Large intestine (tissue), 3 donors: Measurements from ENCODE around the gene SLC49A3. TPM values are rescaled to one million over a fixed set of nuclear protein-coding genes. Genes with fewer than 3 reads are reported as not detected.

Experiments used
- DNase-seq, 2 donors: peaks; one replicate each; pipeline versions ENCODE4 v3.0.0 to v3.0.0-alpha.2; 2013
- H3K27ac ChIP-seq: one replicate; pipeline ENCODE4 v1.5.1; 2013; ENCODE audit warnings: low read length
- H3K27me3 ChIP-seq: 2 replicates; pipeline ENCODE4 v1.6.1; 2013; ENCODE audit warnings: low read length; ENCODE audit not compliant: control insufficient read depth, insufficient read depth
- H3K36me3 ChIP-seq: 2 replicates; pipeline ENCODE4 v1.6.1; 2013; ENCODE audit warnings: low read length; ENCODE audit not compliant: control insufficient read depth, insufficient read depth
- H3K4me1 ChIP-seq: one replicate; pipeline ENCODE4 v1.6.1; 2013; ENCODE audit warnings: low read length; ENCODE audit not compliant: control insufficient read depth, insufficient read depth
- H3K4me3 ChIP-seq: one replicate; pipeline ENCODE4 v1.5.1; 2013; ENCODE audit warnings: low read length
- H3K9me3 ChIP-seq: one replicate; pipeline ENCODE4 v1.6.1; 2013; ENCODE audit warnings: mild to moderate bottlenecking, low read depth, low read length, moderate library complexity; ENCODE audit not compliant: control insufficient read depth
- WGBS: methylation state at CpG from one replicate; pipeline ENCODE4 v1.1.5; 2013; ENCODE audit warnings: low lambda C conversion rate; ENCODE audit not compliant: insufficient coverage; 5-methylcytosine and 5-hydroxymethylcytosine counted together
- polyA plus RNA-seq: library from polyadenylated mRNA; unstranded; fragments of 120-200 nt; gene quantifications from one replicate; pipeline ENCODE4 v1.2.1, GENCODE V29; 2013

The SLC49A3 gene
- polyA plus RNA-seq, 1 donor, result 4.6 TPM

DNA sequence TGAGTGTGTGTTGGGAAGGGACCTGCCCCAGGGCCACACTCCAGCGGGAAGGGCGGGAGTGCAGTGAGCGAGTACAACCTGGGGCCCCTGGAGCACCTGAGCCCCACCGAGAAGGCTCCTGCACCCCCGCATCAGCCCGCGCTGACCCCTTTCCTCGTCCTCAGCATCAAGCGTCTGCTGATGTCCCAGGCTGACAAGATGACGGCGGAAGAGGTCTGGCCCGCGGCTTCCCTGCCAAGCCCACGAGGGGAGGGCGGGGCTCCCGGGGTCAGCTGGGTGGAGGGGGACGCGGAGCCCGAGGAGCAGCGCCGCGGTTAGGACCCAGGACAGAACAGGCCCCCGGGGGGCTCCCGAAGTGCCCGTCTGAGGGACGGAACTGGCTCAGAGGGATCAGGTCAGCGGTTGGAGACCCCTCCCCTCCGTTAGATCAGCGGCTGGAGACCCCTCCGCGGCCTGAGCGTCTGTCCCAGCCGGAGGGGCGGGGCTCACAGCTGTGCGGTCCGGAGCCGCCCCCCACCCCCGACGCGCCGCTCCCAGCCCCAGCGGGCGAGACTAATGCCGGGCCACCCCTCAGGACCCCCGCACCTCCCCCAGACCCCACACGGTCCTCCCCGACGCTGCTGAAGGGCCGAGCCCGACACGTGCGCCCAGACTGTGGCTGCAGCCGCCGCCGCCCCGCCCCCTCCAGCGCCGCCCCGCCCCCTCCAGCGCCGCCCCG is 7.9 kb downstream of the SLC49A3 start:
- no CpG with 5 or more reads among the region's 62 CpGs for WGBS
- peaks cover 47% of the 10 kb centered on the region for H3K4me1 ChIP-seq
- DNase-seq, result no peak

DNA sequence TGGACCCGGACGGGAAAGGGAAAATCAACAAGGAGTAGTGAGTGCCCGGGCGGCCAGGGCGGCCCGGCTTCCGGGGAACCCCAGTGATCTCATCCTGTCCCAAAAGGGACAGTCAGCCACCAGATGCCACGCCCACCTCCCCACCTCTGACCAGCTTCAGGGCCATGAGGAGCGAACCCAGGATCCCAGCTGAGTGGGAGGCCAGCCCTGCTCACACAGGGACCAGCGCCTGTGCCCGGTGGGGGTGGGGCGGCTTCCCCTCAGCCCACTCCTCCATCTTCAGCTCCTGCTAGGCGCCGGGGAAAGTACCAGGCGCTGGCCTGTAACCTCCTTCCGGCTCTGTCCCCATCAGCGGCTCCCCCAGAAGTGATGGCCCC is 8.4 kb downstream of the SLC49A3 start:
- Histone ChIP-seq H3K9me3 (peaks cover 4% of the 10 kb centered on the region), H3K4me3 (peak overlapping the region; percentile 28), H3K4me1 (peaks cover 48% of the 10 kb centered on the region), H3K36me3 (no peaks in the 10 kb centered on the region), H3K27me3 (no peaks in the 10 kb centered on the region), H3K27ac (no peak overlapping the region)
- no peak for DNase-seq
- WGBS, result no CpG with 5 or more reads among the region's 17 CpGs

More for the DNA sequence above, 7.9 kb downstream of the SLC49A3 start:
- H3K36me3 ChIP-seq, result no peaks in the 10 kb centered on the region
- no peaks in the 10 kb centered on the region for H3K27me3 ChIP-seq
- H3K4me3 ChIP-seq, result peak overlapping the region; percentile 28
- H3K9me3 ChIP-seq, result peaks cover 4% of the 10 kb centered on the region
- H3K27ac ChIP-seq, result no peak overlapping the region

DNA sequence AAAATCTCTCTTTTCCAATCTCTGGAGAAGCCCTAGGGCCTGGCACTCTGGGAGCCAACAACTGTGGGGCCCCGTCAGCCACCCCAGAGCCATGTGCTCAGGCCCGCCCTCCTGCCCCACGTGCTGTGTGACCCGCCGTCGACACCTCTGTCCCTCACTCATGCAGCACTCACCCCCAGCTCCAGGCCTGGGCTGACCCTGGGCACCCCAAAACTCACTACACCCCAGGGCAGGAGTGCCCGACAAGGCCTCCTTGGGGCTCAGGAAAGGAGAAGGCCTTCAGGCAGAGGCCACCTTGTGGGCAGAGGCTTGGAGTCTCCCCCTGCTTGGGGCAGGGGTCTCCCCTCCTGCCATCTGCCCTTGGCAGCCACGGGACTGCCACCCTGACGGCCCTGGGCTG is 8.9 kb downstream of the SLC49A3 start:
- H3K27ac ChIP-seq, result no peak overlapping the region
- no peaks in the 10 kb centered on the region for H3K27me3 ChIP-seq
- no CpG with 5 or more reads among the region's 9 CpGs for WGBS
- no peaks in the 10 kb centered on the region for H3K36me3 ChIP-seq
- no peak for DNase-seq
- H3K4me1 ChIP-seq, result peaks cover 52% of the 10 kb centered on the region
- no peak overlapping the region for H3K4me3 ChIP-seq
- H3K9me3 ChIP-seq, result peaks cover 4% of the 10 kb centered on the region

DNA sequence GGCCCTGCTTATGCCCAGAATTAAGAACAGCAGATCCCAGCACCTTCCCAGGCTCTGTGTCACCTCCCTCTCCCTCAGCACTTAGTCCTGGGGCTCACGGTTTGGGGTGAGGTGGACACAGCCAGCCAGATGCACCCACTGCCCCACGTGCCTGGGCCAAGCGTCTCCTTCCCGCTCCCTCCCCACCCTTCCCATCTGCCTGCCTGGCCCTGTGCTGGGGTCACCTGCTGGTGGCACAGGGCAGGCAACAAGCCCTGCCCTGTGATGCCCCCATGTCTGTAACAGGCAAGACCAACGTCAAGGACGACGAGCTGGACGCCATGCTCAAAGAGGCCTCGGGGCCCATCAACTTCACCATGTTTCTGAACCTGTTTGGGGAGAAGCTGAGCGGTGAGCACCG is 9.3 kb downstream of the SLC49A3 start:
- H3K4me3 ChIP-seq, result no peak overlapping the region
- WGBS, result no CpG with 5 or more reads among the region's 11 CpGs
- no peaks in the 10 kb centered on the region for H3K36me3 ChIP-seq
- H3K9me3 ChIP-seq, result peaks cover 4% of the 10 kb centered on the region
- no peak overlapping the region for H3K27ac ChIP-seq
- H3K27me3 ChIP-seq, result no peaks in the 10 kb centered on the region
- H3K4me1 ChIP-seq, result peaks cover 56% of the 10 kb centered on the region
- DNase-seq, result no peak

DNA sequence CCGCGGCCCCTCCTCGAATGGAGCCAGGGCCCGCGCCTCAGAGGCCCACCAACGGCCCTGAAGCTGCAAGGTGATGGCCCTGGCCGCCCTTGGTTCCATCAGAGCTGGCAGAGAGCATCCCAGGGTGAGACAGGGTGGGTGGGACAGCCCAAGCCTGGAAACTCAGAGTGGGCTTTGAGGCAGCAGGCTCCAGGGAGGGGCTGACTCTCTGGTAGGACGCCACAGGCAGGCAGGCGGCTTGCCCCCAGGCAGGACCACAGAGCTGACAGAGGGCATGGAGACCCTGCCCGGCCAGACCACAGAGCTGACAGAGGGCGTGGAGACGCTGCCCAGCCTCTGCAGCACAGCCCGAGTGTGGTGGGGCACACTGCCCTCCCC is 9.9 kb downstream of the SLC49A3 start:
- Histone ChIP-seq H3K36me3 (no peaks in the 10 kb centered on the region), H3K27me3 (no peaks in the 10 kb centered on the region), H3K4me1 (peaks cover 53% of the 10 kb centered on the region), H3K4me3 (no peak overlapping the region), H3K27ac (no peak overlapping the region), H3K9me3 (peaks cover 4% of the 10 kb centered on the region)
- WGBS, result no CpG with 5 or more reads among the region's 13 CpGs
- no peak for DNase-seq

DNA sequence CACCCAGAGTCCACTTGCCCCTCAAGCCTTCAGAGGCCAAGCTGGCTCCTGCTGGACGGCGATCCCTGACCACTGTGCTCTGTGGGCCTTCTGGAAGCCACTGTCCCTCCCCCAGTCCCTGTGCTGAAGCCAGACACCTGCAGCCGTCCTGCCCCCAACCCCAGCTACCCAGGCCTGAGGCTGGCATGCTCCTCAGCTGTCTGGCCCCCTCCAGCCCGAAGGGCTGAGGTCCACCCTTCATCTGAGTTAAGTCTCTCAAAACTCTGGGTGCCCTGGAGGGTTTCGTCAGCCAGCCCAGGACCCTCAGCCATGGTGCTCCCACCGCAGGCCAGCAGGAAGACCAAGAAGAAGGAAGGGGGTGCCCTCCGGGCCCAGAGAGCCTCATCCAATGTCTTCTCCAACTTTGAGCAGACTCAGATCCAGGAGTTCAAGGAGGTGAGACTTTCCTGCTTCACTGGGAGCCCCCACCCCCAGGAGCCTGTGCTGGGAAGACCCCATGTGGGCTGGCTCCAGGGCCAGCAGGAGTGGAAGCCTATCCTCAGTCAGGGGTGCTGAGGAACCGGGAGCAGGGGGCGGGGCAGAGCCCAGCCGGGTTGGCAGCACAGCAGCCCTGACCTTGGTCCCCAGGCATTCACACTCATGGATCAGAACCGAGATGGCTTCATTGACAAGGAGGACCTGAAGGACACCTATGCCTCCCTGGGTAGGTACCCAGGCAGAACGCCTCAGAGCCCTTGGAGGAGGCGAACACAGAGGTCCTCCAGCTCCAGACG is 10.4 kb downstream of the SLC49A3 start:
- no peak overlapping the region for H3K27ac ChIP-seq
- H3K27me3 ChIP-seq, result no peaks in the 10 kb centered on the region
- H3K9me3 ChIP-seq, result peaks cover 4% of the 10 kb centered on the region
- H3K4me3 ChIP-seq, result no peak overlapping the region
- H3K4me1 ChIP-seq, result peaks cover 47% of the 10 kb centered on the region
- DNase-seq, result no peak
- H3K36me3 ChIP-seq, result no peaks in the 10 kb centered on the region
- no CpG with 5 or more reads among the region's 14 CpGs for WGBS

DNA sequence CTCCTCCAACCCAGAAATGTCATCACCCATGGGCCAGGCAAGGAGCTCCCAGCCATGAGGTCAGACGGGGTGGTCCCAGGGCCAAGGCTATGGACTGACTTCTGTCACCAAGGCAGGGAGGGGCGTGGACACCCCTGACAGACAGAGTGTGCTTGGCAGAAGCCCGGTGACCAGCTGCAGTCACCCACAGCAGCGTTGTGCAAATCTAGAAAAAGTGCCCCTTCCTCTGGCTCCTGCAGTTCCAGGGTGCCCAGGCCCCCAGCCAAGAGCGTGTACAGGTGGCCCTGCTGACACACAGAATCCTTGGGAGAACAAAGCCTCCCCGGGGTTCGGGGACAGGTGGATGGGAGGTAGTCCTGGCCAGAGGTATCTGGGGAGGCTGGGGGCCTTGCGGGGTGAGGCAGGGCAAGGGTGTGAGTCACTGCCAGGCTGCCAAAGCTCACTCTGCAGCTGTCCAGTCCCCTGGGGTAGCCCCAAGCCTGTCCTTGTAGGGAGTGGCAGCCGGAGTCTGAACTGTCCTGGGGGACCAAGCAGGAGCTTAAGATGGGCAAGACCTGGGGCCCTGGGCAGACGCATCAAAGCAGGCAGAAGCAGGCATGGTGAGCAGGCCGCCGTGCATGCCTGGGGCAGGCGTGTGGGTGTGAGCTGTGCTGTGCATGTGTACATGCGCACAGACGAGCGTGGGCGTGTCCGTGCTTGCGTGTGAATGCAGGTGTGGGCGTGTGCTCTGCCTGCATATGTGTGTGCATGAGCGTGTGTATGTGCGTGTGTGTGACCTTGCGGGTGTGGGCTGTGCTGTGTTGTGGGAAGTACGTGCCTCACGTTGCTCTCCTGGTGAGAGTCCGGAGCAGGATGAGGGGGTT is 11.3 kb downstream of the SLC49A3 start:
- peaks cover 4% of the 10 kb centered on the region for H3K9me3 ChIP-seq
- H3K27me3 ChIP-seq, result no peaks in the 10 kb centered on the region
- no peak overlapping the region for H3K27ac ChIP-seq
- peaks cover 5% of the 10 kb centered on the region for H3K36me3 ChIP-seq
- no peak for DNase-seq
- no peak overlapping the region for H3K4me3 ChIP-seq
- WGBS, result no CpG with 5 or more reads among the region's 26 CpGs
- H3K4me1 ChIP-seq, result peaks cover 51% of the 10 kb centered on the region

DNA sequence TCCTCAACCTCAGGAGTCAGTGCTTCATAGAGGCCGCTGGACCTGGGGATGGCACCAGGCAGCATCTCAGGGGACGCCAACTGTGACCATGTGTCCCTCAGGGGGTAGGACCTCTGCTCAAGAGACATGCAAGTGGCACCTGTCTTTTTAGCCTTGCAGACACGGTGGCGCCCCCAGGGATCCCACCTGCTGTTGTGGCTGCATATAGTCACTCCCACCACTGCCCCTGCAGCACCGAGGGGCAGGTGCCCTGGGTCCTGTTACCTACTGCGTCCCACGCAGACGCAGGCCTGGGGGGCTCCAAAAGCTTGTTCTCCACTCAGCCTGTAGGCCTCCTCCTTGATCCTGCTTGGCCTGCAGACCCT is 12.1 kb downstream of the SLC49A3 start:
- Histone ChIP-seq H3K27ac (no peak overlapping the region), H3K4me1 (peaks cover 46% of the 10 kb centered on the region), H3K9me3 (peaks cover 4% of the 10 kb centered on the region), H3K27me3 (no peaks in the 10 kb centered on the region), H3K36me3 (peaks cover 13% of the 10 kb centered on the region), H3K4me3 (no peak overlapping the region)
- no CpG with 5 or more reads among the region's 8 CpGs for WGBS
- no peak for DNase-seq

DNA sequence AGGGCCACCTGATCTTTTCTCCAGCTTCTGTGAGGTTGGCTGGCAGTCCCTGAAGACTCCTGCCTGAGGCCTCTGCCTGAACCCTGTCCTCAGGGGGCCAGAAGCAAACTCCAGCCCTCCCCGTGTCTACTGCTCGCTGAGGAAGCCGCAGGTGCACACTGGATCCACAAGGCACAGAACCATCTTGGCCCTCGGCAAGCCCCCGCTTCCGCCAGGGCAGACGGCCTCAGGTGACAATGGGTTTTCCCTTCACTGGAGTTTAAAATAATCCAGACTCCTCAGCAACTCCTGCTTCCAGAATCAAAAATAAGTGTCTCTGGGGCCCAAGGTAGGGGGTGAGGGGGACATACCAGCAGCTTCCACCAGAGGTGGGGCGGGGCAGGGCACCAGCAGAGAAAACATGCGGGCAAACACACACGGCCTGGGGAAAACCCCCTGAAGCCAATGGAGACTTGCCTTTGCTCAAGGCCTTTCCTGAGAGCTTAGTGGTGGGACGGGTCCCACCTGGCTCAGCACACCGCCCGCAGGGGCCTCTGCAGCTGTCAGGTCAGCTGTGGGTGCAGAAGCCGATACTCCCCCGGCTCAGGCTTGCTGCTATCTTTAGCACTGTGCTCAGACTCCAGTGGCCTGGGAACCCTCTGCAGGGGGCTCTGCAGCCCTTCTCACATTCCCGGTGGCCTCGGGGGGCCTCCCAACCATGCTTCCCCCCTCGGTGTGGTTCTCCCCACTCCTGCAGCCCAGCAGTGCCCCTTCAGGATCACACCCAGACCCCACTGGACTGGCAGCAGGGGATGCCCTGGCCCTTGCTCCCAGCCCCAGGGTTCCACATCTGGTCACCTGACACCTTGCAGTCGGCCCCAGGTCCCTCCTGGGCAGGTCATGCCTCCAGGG is 12.7 kb downstream of the SLC49A3 start:
- peaks cover 4% of the 10 kb centered on the region for H3K9me3 ChIP-seq
- H3K27ac ChIP-seq, result no peak overlapping the region
- H3K27me3 ChIP-seq, result no peaks in the 10 kb centered on the region
- WGBS, result no CpG with 5 or more reads among the region's 19 CpGs
- no peak for DNase-seq
- H3K4me1 ChIP-seq, result peaks cover 44% of the 10 kb centered on the region
- H3K4me3 ChIP-seq, result no peak overlapping the region
- peaks cover 19% of the 10 kb centered on the region for H3K36me3 ChIP-seq
